DOHH2 (cell line): ENCODE measurements around the gene SAE1.

Experiments used
- H3F3A ChIP-seq: fragments of 200-600 bp; sonication (generic), shearing (Covaris generic); 2 replicates; pipeline ENCODE4 v1.6.0; 2016; ENCODE audit warnings: antibody characterized with exemption, mild to moderate bottlenecking; ENCODE audit not compliant: control insufficient read depth, insufficient read depth
- H3K27ac ChIP-seq: fragments of 200-600 bp; sonication (generic); 2 replicates; pipeline ENCODE4 v1.5.1; 2014; ENCODE audit warnings: low read depth, mild to moderate bottlenecking, low read length, moderate library complexity
- H3K27me3 ChIP-seq: fragments of 200-600 bp; sonication (generic); 2 replicates; pipeline ENCODE4 v1.6.1; 2014; ENCODE audit warnings: mild to moderate bottlenecking, low read length, mixed read lengths; ENCODE audit not compliant: control insufficient read depth
- H3K36me3 ChIP-seq: fragments of 200-600 bp; sonication (generic); 2 replicates; pipeline ENCODE4 v1.6.1; 2014; ENCODE audit warnings: mild to moderate bottlenecking, low read length, moderate library complexity, mixed read lengths; ENCODE audit not compliant: control insufficient read depth
- H3K4me1 ChIP-seq: fragments of 200-600 bp; sonication (generic); 2 replicates; pipeline ENCODE4 v1.6.1; 2014; ENCODE audit warnings: mild to moderate bottlenecking, low read length, mixed read lengths; ENCODE audit not compliant: control insufficient read depth
- H3K4me2 ChIP-seq: fragments of 200-600 bp; sonication (generic); 2 replicates; pipeline ENCODE4 v1.6.0; 2014; ENCODE audit warnings: mild to moderate bottlenecking, low read length, moderate library complexity
- H3K4me3 ChIP-seq: fragments of 200-600 bp; sonication (generic); 2 replicates; pipeline ENCODE4 v1.5.1; 2014; ENCODE audit warnings: mild to moderate bottlenecking, low read length, mixed read lengths
- H3K79me2 ChIP-seq: fragments of 200-600 bp; sonication (generic); 2 replicates; pipeline ENCODE4 v1.6.1; 2014; ENCODE audit warnings: mild to moderate bottlenecking, low read length, mixed read lengths; ENCODE audit not compliant: control insufficient read depth
- H3K9me2 ChIP-seq: fragments of 200-600 bp; sonication (generic); replicated peaks from 2 replicates; pipeline ENCODE4 v1.6.1; 2014; ENCODE audit warnings: mild to moderate bottlenecking, low read length, mixed read lengths; ENCODE audit not compliant: control insufficient read depth
- H3K9me3 ChIP-seq: fragments of 200-600 bp; sonication (generic); 2 replicates; pipeline ENCODE4 v1.6.1; 2014; ENCODE audit warnings: antibody characterized with exemption, low read length, mixed read lengths; ENCODE audit not compliant: control insufficient read depth, insufficient read depth
- H4K20me1 ChIP-seq: fragments of 200-600 bp; sonication (generic); 2 replicates; pipeline ENCODE4 v1.6.0; 2014; ENCODE audit warnings: low read depth, mild to moderate bottlenecking, antibody characterized with exemption, low read length, moderate library complexity; ENCODE audit not compliant: control insufficient read depth, insufficient read depth
- CTCF ChIP-seq: fragments of 200-600 bp; sonication (generic); IDR thresholded peaks from one replicate; pipeline ENCODE4 v1.5.1; 2014; ENCODE audit warnings: antibody characterized with exemption, mild to moderate bottlenecking, low read depth, low read length; ENCODE audit not compliant: poor library complexity, severe bottlenecking
- EZH2phosphoT487 ChIP-seq: fragments of 200-600 bp; sonication (generic); IDR thresholded peaks from 2 replicates; pipeline ENCODE4 v1.6.1; 2017; ENCODE audit warnings: borderline replicate concordance, mild to moderate bottlenecking, antibody characterized with exemption, low read length, moderate library complexity, mixed read lengths

The SAE1 gene

GRCh38 chr19:47230921-47231214 lies 100.2 kb downstream of the SAE1 start, which contains the start of gene BBC3:
Gene BBC3, minus strand, starts transcription at chr19:47231199. Its CDS starts 2,768 bp downstream, at chr19:47228431.
- no peak for TF ChIP-seq EZH2phosphoT487
- no peak for TF ChIP-seq CTCF
- Histone ChIP-seq H3K9me3 (no peaks in the 10 kb centered on the region), H3K9me2 (no peaks in the 10 kb centered on the region), H3K27ac (peak within 1 kb of the TSS; percentile 95), H3F3A (peaks cover 26% of the 10 kb centered on the region), H3K79me2 (peaks cover 5% of the 10 kb centered on the region; the same call in 1 of the 2 replicates), H3K27me3 (peaks cover 7% of the 10 kb centered on the region), H3K4me1 (peaks cover 57% of the 10 kb centered on the region), H3K36me3 (0 out of 2 replicates have a peak, but pooled peaks cover 3% of the 10 kb centered on the region), H3K4me2 (peak within 1 kb of the TSS; percentile 99), H3K4me3 (peak within 1 kb of the TSS; percentile 81), H4K20me1 (no peaks in the 10 kb centered on the region)

GRCh38 chr19:47231215-47232054 lies 100.8 kb downstream of the SAE1 start:
- H3K27ac ChIP-seq, result peak overlapping the region; percentile 43
- peak overlapping the region; percentile 81 for H3K4me3 ChIP-seq
- peak overlapping the region; percentile 99 for H3K4me2 ChIP-seq
- peaks cover 5% of the 10 kb centered on the region; the same call in 1 of the 2 replicates for H3K79me2 ChIP-seq
- H3K27me3 ChIP-seq, result peaks cover 7% of the 10 kb centered on the region
- no peaks in the 10 kb centered on the region for H4K20me1 ChIP-seq
- TF ChIP-seq CTCF (no peak), EZH2phosphoT487 (no peak)
- no peaks in the 10 kb centered on the region for H3K9me3 ChIP-seq
- no peaks in the 10 kb centered on the region for H3K9me2 ChIP-seq
- peaks cover 58% of the 10 kb centered on the region for H3K4me1 ChIP-seq
- H3K36me3 ChIP-seq, result 0 out of 2 replicates have a peak, but pooled peaks cover 3% of the 10 kb centered on the region
- peaks cover 26% of the 10 kb centered on the region for H3F3A ChIP-seq

- H3K36me3 ChIP-seq, result no peaks in the 10 kb centered on the region
- peak overlapping the region; percentile 81; the same call in 1 of the 2 replicates for H3K4me3 ChIP-seq
- peaks cover 22% of the 10 kb centered on the region for H3F3A ChIP-seq
- peaks cover 5% of the 10 kb centered on the region; the same call in 1 of the 2 replicates for H3K79me2 ChIP-seq
- H3K27ac ChIP-seq, result 0 out of 2 replicates have a peak overlapping the region, but pooled peaks have one; percentile 13
- peak overlapping the region; percentile 98 for H3K4me2 ChIP-seq
- TF ChIP-seq CTCF (no peak), EZH2phosphoT487 (no peak)
- no peaks in the 10 kb centered on the region for H3K9me2 ChIP-seq
- peaks cover 56% of the 10 kb centered on the region for H3K4me1 ChIP-seq
- no peaks in the 10 kb centered on the region for H4K20me1 ChIP-seq
- no peaks in the 10 kb centered on the region for H3K9me3 ChIP-seq
- H3K27me3 ChIP-seq, result peaks cover 7% of the 10 kb centered on the region
These were observed 102.0 kb downstream of the SAE1 start for GRCh38 chr19:47232422-47233211.
